K562 (cell line): ENCODE results near the gene RECK. TPM values are rescaled to one million over a fixed set of nuclear protein-coding genes. Genes with fewer than 3 reads are reported as not detected.

Experiments
- ATAC-seq: fragments of 200-7000 bp; cut with Tn5 transposase; 3 replicates; pipeline ENCODE4 v1.9.1; 2020; ENCODE audit warnings: moderate library complexity
- BruUV-seq: library from RNA; stranded (reverse); fragments of 400-500 nt; replicated peaks from 2 replicates; lab custom pipeline; 2021; lab: Mats Ljungman, UMichigan
- CTCF ChIA-PET: fragments of 300-600 bp; formaldehyde crosslinking; extraction: SDS; loops from one replicate; lab custom pipeline; 2021; ENCODE audit warnings: low intra/inter-chr PET ratio; lab: Yijun Ruan, JAX
- POLR2A ChIA-PET: fragments of 300-600, 350-650 bp; sonication (Branson Sonifier 250); formaldehyde crosslinking; extraction: SDS; loops from one replicate; lab custom pipeline; 2021; ENCODE audit warnings: antibody characterized with exemption, inconsistent platforms; lab: Yijun Ruan, JAX
- DNase-seq, 4 experiments: peaks; one replicate each; pipeline versions ENCODE4 v3.0.0 to v3.0.0-alpha.2; 2011 to 2018; ENCODE audit warnings: low spot score in 3 of 4, mixed read lengths in 3 of 4; ENCODE audit errors: extremely low read depth in 1 of 4
- FAIRE-seq: peaks from 2 replicates; lab custom pipeline; 2011; peaks lifted over from hg19 to GRCh38; lab: Jason Lieb, UNC
- H2AFZ ChIP-seq: 2 replicates; pipeline ENCODE4 v1.6.0; 2011; ENCODE audit warnings: low read depth, low read length, control low read depth, inconsistent platforms
- H3K27ac ChIP-seq: fragments of 200-600 bp; 3 replicates; pipeline ENCODE4 v1.8.0; 2011; ENCODE audit warnings: low read depth, mild to moderate bottlenecking, control low read depth, inconsistent platforms, low read length, moderate library complexity, mixed read lengths; ENCODE audit errors: extremely low read depth
- H3K27me3 ChIP-seq, 2 experiments: fragments of 300-600 bp in 1 of 2; 2 replicates in 1 of 2; 3 replicates in 1 of 2; pipeline versions ENCODE4 v1.6.0 to v1.8.0; 2011; ENCODE audit warnings: inconsistent platforms in 2 of 2, low read length in 2 of 2, mild to moderate bottlenecking in 1 of 2, mixed read lengths in 1 of 2, moderate library complexity in 1 of 2; ENCODE audit not compliant: control insufficient read depth in 2 of 2, insufficient read depth in 2 of 2
- H3K36me3 ChIP-seq: fragments of 300-600 bp; 3 replicates; pipeline ENCODE4 v1.8.0; 2011; ENCODE audit warnings: mild to moderate bottlenecking, low read length, inconsistent platforms; ENCODE audit not compliant: control insufficient read depth, insufficient read depth
- H3K4me1 ChIP-seq, 2 experiments: fragments of 200-600 bp in 1 of 2; replicated peaks in 1 of 2; 2 replicates in 1 of 2; 3 replicates in 1 of 2; pipeline versions ENCODE4 v1.5.1 to v1.8.0; 2011; ENCODE audit warnings: inconsistent platforms in 2 of 2, low read length in 2 of 2, mild to moderate bottlenecking in 1 of 2, mixed read lengths in 1 of 2, moderate library complexity in 1 of 2; ENCODE audit not compliant: control insufficient read depth in 2 of 2, insufficient read depth in 2 of 2
- H3K4me2 ChIP-seq: 2 replicates; pipeline ENCODE4 v1.6.1; 2011; ENCODE audit warnings: low read length, control low read depth, inconsistent platforms, mixed read lengths; ENCODE audit not compliant: insufficient read depth
- H3K4me3 ChIP-seq: fragments of 200-600 bp; sonication (generic), shearing (Covaris generic); 2 replicates; pipeline ENCODE4 v1.5.1; 2016; ENCODE audit warnings: control low read depth, inconsistent platforms
- H3K79me2 ChIP-seq: fragments of 200-600 bp; 3 replicates; pipeline ENCODE4 v1.8.0; 2011; ENCODE audit warnings: low read length, inconsistent platforms; ENCODE audit not compliant: control insufficient read depth, insufficient read depth
- H3K9ac ChIP-seq, 2 experiments: 2 replicates each; pipeline versions ENCODE4 v1.6.0 to v1.6.1; 2011; ENCODE audit warnings: low read depth in 2 of 2, low read length in 2 of 2, control low read depth in 1 of 2, inconsistent platforms in 1 of 2, mild to moderate bottlenecking in 1 of 2, mixed read lengths in 1 of 2; ENCODE audit not compliant: insufficient read depth in 1 of 2
- H3K9me1 ChIP-seq: one replicate; pipeline ENCODE4 v1.6.0; 2011; ENCODE audit warnings: inconsistent platforms, mild to moderate bottlenecking, low read length, moderate library complexity; ENCODE audit not compliant: control insufficient read depth, insufficient read depth
- H3K9me3 ChIP-seq: replicated peaks from 2 replicates; pipeline ENCODE4 v1.5.1; 2011; ENCODE audit warnings: low read depth, low read length, inconsistent platforms; ENCODE audit not compliant: control insufficient read depth, insufficient read depth
- H4K20me1 ChIP-seq: replicated peaks from 2 replicates; pipeline ENCODE4 v1.6.1; 2011; ENCODE audit warnings: low read length, inconsistent platforms, mixed read lengths; ENCODE audit not compliant: control insufficient read depth, insufficient read depth
- ATF7 ChIP-seq: fragments of 450-650 bp; IDR thresholded peaks from 2 replicates; pipeline ENCODE4 v1.7.1; 2014; ENCODE audit warnings: mild to moderate bottlenecking, moderate library complexity
- BHLHE40 ChIP-seq: IDR thresholded peaks from 2 replicates; pipeline ENCODE4 v1.6.1; 2011; ENCODE audit warnings: low read length, improper control_type of control experiment
- CBFA2T3 ChIP-seq: fragments of 450-650 bp; IDR thresholded peaks from 2 replicates; pipeline ENCODE4 v1.6.1; 2017
- EP400 ChIP-seq: fragments of 450-650 bp; IDR thresholded peaks from 2 replicates; pipeline ENCODE4 v1.6.1; 2017; ENCODE audit warnings: antibody characterized with exemption, mild to moderate bottlenecking, moderate library complexity
- ETV6 ChIP-seq, 3 experiments: fragments of 150-350 bp in 1 of 3; sonication (generic) in 1 of 3; formaldehyde crosslinking in 1 of 3; IDR thresholded peaks; 2 replicates each; pipeline versions ENCODE4 v1.6.1 to v1.8.0; 2014 to 2022; ENCODE audit warnings: borderline replicate concordance in 2 of 3, low read depth in 2 of 3, antibody characterized with exemption in 1 of 3, low read length in 1 of 3, mild to moderate bottlenecking in 1 of 3, missing genetic modification reagents in 1 of 3
- HDAC3 ChIP-seq: fragments of 450-650 bp; IDR thresholded peaks from 2 replicates; pipeline ENCODE4 v1.6.1; 2018; ENCODE audit warnings: borderline replicate concordance, mild to moderate bottlenecking, moderate library complexity; ENCODE audit not compliant: partially characterized antibody
- NFE2L1 ChIP-seq: fragments of 450-650 bp; IDR thresholded peaks from 2 replicates; pipeline ENCODE4 v1.6.1; 2016; ENCODE audit warnings: missing genetic modification characterization, low read depth, mild to moderate bottlenecking, missing compliant biosample characterization, moderate library complexity, borderline replicate concordance
- POU5F1 ChIP-seq: fragments of 150-350 bp; IDR thresholded peaks from 2 replicates; pipeline ENCODE4 v1.6.1; 2014; ENCODE audit warnings: borderline replicate concordance, low read length, low read depth, mild to moderate bottlenecking; ENCODE audit not compliant: partially characterized antibody
- SIN3A ChIP-seq, 2 experiments: fragments of 150-350 bp in 1 of 2; IDR thresholded peaks; 2 replicates each; pipeline ENCODE4 v1.6.1; 2011 to 2016; ENCODE audit warnings: borderline replicate concordance in 2 of 2, low read depth in 2 of 2, low read length in 2 of 2, mild to moderate bottlenecking in 2 of 2, moderate library complexity in 2 of 2; ENCODE audit not compliant: control insufficient read depth in 1 of 2
- WGBS: fragments of 100-300 bp; shearing (Covaris generic); methylation state at CpG from one replicate; pipeline ENCODE4 v1.1.6; 2016; ENCODE audit warnings: low coverage, mixed read lengths; ENCODE audit not compliant: insufficient coverage; ENCODE audit errors: missing lambda C conversion rate; 5-methylcytosine and 5-hydroxymethylcytosine counted together
- in situ Hi-C: fragments of 300-500 bp; cut with MboI; formaldehyde crosslinking; loops from 4 replicates; pipeline ENCODE4 v1.15.0; 2018; ENCODE audit warnings: inconsistent platforms, mixed read lengths
- intact Hi-C: fragments of 100-400 bp; cut with micrococcal nuclease; formaldehyde crosslinking; loops from 2 replicates; pipeline ENCODE4 v1.14.2; 2022
- polyA plus RNA-seq, 8 experiments: library from polyadenylated mRNA; depleted of rRNA in 4 of 8; stranded (reverse) in 5 of 8; unstranded in 3 of 8; fragments of >200 nt; fragmentation: Nextera tagmentation in 2 of 8; fragmentation: Illumina TruSeq in 1 of 8; extraction: Ambion mirVana in 2 of 8; extraction: Trizol in 1 of 8; gene quantifications; 2 replicates each; pipeline versions ENCODE4 v1.2.1 to v1.2.3, GENCODE V29; 2011 to 2014; ENCODE audit warnings: inconsistent platforms in 1 of 8, missing spikeins in 1 of 8
- total RNA-seq, 7 experiments: library from RNA; depleted of rRNA in 6 of 7; stranded (reverse); fragments of >200 nt in 6 of 7; fragmentation: Illumina TruSeq in 2 of 7; extraction: Trizol in 2 of 7; gene quantifications; 2 replicates each; pipeline versions ENCODE4 v1.2.1 to v1.2.3, GENCODE V29; 2011 to 2021; ENCODE audit warnings: low replicate concordance in 1 of 7
- TF ChIP-seq, protein P1 (sequence below), 2 experiments: fragments of 450-650 bp in 1 of 2; sonication (generic) in 1 of 2; formaldehyde crosslinking in 1 of 2; IDR thresholded peaks in 1 of 2; conservative IDR thresholded peaks in 1 of 2; 2 replicates each; pipeline versions ENCODE4 v1.6.1 to v1.8.1; 2016 to 2023; ENCODE audit warnings: mild to moderate bottlenecking in 2 of 2, moderate library complexity in 2 of 2, inconsistent platforms in 1 of 2, missing genetic modification reagents in 1 of 2
- TF ChIP-seq, protein P2 (sequence below), 2 experiments: fragments of 450-650 bp; IDR thresholded peaks; 2 replicates each; pipeline ENCODE4 v1.6.1; 2016
- TF ChIP-seq, protein P3 (sequence below): sonication (generic); formaldehyde crosslinking; IDR thresholded peaks from 2 replicates; pipeline ENCODE4 v1.8.0; 2022; ENCODE audit warnings: mild to moderate bottlenecking, missing genetic modification reagents, borderline replicate concordance
- TF ChIP-seq, protein P4 (sequence below), 3 experiments: fragments of 200-800 bp in 1 of 3; sonication (Bioruptor generic) in 1 of 3; sonication (generic) in 1 of 3; formaldehyde crosslinking in 1 of 3; IDR thresholded peaks; 2 replicates each; pipeline versions ENCODE4 v1.6.1 to v1.8.0; 2016 to 2022; ENCODE audit warnings: mild to moderate bottlenecking in 2 of 3, missing compliant biosample characterization in 2 of 3, missing genetic modification characterization in 2 of 3, missing genetic modification reagents in 1 of 3

Gene RECK
- total and polyA plus RNA-seq, 9 of the 15 experiments (the other 6 are each of a cell fraction or from before 2014, with no cell fraction given) = 0.04 to 0.36 (median 0.16) TPM

GRCh38 chr9:36163049-36163785 lies 126.5 kb downstream of the RECK start:
- H3K4me2 ChIP-seq = no peak overlapping the region
- ChIA-PET CTCF (no interaction called here), POLR2A (interaction anchor here (0.7 to 1.1 kb wide), 3 partner anchors 19 to 27 kb away, joined by 3 to 6 read pairs (median 3); partner anchors contain the start of gene CLTA)
- H4K20me1 ChIP-seq = no peaks in the 10 kb centered on the region
- no peak overlapping the region for H2AFZ ChIP-seq
- intact Hi-C loops = no loop called here
- H3K9ac ChIP-seq = peak overlapping the region in 1 of 2 experiments; percentile 13; a peak in 2 of 4 replicates
- H3K4me3 ChIP-seq = no peak overlapping the region
- H3K27me3 ChIP-seq = no peaks in the 10 kb centered on the region
- H3K27ac ChIP-seq = no peak overlapping the region
- DNase-seq = peak in 1 of 4 experiments; percentile 35
- in situ Hi-C loops = no loop called here
- peaks cover under 1 to 16% of the 10 kb centered on the region in 2 experiments; a peak in 3 of 5 replicates for H3K4me1 ChIP-seq
- FAIRE-seq = no peak
- H3K36me3 ChIP-seq = no peaks in the 10 kb centered on the region
- BruUV-seq = no TSS peak
- no peaks in the 10 kb centered on the region for H3K9me1 ChIP-seq
- H3K79me2 ChIP-seq = no peaks in the 10 kb centered on the region
- ATAC-seq = no peak; the same call in 2 of the 3 replicates
- no peaks in the 10 kb centered on the region for H3K9me3 ChIP-seq
- 44% methylated on average over 7 of the region's 9 CpGs for WGBS
- no peak for TF ChIP-seq POU5F1
- TF ChIP-seq, protein P1, sequence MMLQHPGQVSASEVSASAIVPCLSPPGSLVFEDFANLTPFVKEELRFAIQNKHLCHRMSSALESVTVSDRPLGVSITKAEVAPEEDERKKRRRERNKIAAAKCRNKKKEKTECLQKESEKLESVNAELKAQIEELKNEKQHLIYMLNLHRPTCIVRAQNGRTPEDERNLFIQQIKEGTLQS (IDR thresholded peaks at IDR 0.05) = peak; percentile 63
- TF ChIP-seq, protein P1 (CRISPR knock-in tag; conservative IDR thresholded peaks at IDR 0.05) = no peak
- TF ChIP-seq, protein P2, sequence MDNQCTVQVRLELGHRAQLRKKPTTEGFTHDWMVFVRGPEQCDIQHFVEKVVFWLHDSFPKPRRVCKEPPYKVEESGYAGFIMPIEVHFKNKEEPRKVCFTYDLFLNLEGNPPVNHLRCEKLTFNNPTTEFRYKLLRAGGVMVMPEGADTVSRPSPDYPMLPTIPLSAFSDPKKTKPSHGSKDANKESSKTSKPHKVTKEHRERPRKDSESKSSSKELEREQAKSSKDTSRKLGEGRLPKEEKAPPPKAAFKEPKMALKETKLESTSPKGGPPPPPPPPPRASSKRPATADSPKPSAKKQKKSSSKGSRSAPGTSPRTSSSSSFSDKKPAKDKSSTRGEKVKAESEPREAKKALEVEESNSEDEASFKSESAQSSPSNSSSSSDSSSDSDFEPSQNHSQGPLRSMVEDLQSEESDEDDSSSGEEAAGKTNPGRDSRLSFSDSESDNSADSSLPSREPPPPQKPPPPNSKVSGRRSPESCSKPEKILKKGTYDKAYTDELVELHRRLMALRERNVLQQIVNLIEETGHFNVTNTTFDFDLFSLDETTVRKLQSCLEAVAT (IDR thresholded peaks at IDR 0.05) = no peak
- TF ChIP-seq SIN3A (IDR thresholded peaks at IDR 0.05; ENCODE audit: borderline replicate concordance in 2 of 2, control insufficient read depth in 1 of 2, low read depth in 2 of 2, low read length in 2 of 2) = no peak
- TF ChIP-seq, protein P3, sequence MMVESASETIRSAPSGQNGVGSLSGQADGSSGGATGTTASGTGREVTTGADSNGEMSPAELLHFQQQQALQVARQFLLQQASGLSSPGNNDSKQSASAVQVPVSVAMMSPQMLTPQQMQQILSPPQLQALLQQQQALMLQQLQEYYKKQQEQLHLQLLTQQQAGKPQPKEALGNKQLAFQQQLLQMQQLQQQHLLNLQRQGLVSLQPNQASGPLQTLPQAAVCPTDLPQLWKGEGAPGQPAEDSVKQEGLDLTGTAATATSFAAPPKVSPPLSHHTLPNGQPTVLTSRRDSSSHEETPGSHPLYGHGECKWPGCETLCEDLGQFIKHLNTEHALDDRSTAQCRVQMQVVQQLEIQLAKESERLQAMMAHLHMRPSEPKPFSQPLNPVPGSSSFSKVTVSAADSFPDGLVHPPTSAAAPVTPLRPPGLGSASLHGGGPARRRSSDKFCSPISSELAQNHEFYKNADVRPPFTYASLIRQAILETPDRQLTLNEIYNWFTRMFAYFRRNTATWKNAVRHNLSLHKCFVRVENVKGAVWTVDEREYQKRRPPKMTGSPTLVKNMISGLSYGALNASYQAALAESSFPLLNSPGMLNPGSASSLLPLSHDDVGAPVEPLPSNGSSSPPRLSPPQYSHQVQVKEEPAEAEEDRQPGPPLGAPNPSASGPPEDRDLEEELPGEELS (CRISPR knock-in tag) = no peak
- TF ChIP-seq, protein P4, sequence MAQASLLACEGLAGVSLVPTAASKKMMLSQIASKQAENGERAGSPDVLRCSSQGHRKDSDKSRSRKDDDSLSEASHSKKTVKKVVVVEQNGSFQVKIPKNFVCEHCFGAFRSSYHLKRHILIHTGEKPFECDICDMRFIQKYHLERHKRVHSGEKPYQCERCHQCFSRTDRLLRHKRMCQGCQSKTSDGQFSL (CRISPR knock-in tag; IDR thresholded peaks at IDR 0.05) = no peak
- TF ChIP-seq, protein P4 (tag; IDR thresholded peaks at IDR 0.05) = no peak
- no peak for TF ChIP-seq EP400
- TF ChIP-seq BHLHE40 = no peak
- TF ChIP-seq CBFA2T3 = 0 out of 2 replicates have a peak, but pooled peaks have one; percentile 4
- no peak for TF ChIP-seq HDAC3
- TF ChIP-seq ATF7 = peak; percentile 56; the same call in 1 of the 2 replicates
- no peak for TF ChIP-seq ETV6 (IDR thresholded peaks at IDR 0.05; ENCODE audit: borderline replicate concordance in 1 of 2, low read depth in 2 of 2, low read length in 1 of 2)
- TF ChIP-seq ETV6 (CRISPR knock-in tag; IDR thresholded peaks at IDR 0.05; ENCODE audit: borderline replicate concordance) = no peak
- no peak for TF ChIP-seq NFE2L1 (tag)
